HepG2 (cell line): ENCODE data around the gene PC.

Experiments used
- HNF1B ChIP-seq: sonication (generic); formaldehyde crosslinking; IDR thresholded peaks from 2 replicates; pipeline ENCODE4 v1.5.1; 2020; ENCODE audit warnings: mild to moderate bottlenecking, moderate library complexity, missing genetic modification reagents
- IRX3 ChIP-seq: sonication (generic); formaldehyde crosslinking; IDR thresholded peaks from 2 replicates; pipeline ENCODE4 v1.8.1; 2023; ENCODE audit warnings: mild to moderate bottlenecking, low read depth, missing genetic modification reagents, borderline replicate concordance
- KDM5B ChIP-seq: sonication (generic); formaldehyde crosslinking; IDR thresholded peaks from 2 replicates; pipeline ENCODE4 v1.4.0; 2020; ENCODE audit warnings: missing genetic modification reagents, mild to moderate bottlenecking, borderline replicate concordance
- THAP11 ChIP-seq: IDR thresholded peaks from 2 replicates; pipeline ENCODE4 v1.6.1; 2016; ENCODE audit warnings: missing biosample characterization, missing genetic modification reagents
- UBTF ChIP-seq: sonication (generic); formaldehyde crosslinking; IDR thresholded peaks from 2 replicates; pipeline ENCODE4 v1.4.0; 2020; ENCODE audit warnings: mild to moderate bottlenecking, missing genetic modification reagents

GRCh38 chr11:66915866-66916265 is 42.3 kb downstream of the PC start:
- TF ChIP-seq UBTF (CRISPR knock-in tag) = no peak
- TF ChIP-seq HNF1B (CRISPR knock-in tag) = no peak
- TF ChIP-seq KDM5B (CRISPR knock-in tag) = no peak
- TF ChIP-seq THAP11 (CRISPR knock-in tag) = no peak
- no peak for TF ChIP-seq IRX3 (CRISPR knock-in tag)
